Heart right ventricle (tissue), 16 donors: ENCODE data around the gene ZRSR2. TPM values are rescaled to one million over a fixed set of nuclear protein-coding genes. Genes with fewer than 3 reads are reported as not detected.
"Not testable (repeated sequence)": the region's sequence is repeated elsewhere in the genome, so short reads cannot be mapped to it uniquely, and the experiment has no call there.

Experiments
- ATAC-seq, 8 donors: fragments of 200-7000 bp; cut with Tn5 transposase; one replicate each; pipeline ENCODE4 v1.9.1; 2020; ENCODE audit warnings: mild to moderate bottlenecking in 8 of 8, moderate library complexity in 8 of 8, moderate number of reproducible peaks in 1 of 8
- DNase-seq, 2 donors: peaks; one replicate each; pipeline ENCODE4 v3.0.0-alpha.2; 2020
- H3K27ac ChIP-seq, 10 donors: fragments of 200-600 bp; sonication (generic) in 2 of 10; one replicate each; pipeline versions ENCODE4 v1.5.0 to v1.8.0; 2020 to 2022; ENCODE audit warnings: mild to moderate bottlenecking in 3 of 10
- H3K27me3 ChIP-seq, 7 donors: fragments of 200-600 bp; one replicate each; pipeline ENCODE4 v1.8.0; 2021 to 2022; ENCODE audit warnings: mild to moderate bottlenecking in 2 of 7
- H3K36me3 ChIP-seq, 9 donors: fragments of 200-600 bp; sonication (generic) in 1 of 9; one replicate each; pipeline versions ENCODE4 v1.5.0 to v1.8.0; 2020 to 2022; ENCODE audit warnings: mild to moderate bottlenecking in 2 of 9
- H3K4me1 ChIP-seq, 9 donors: fragments of 200-600 bp; sonication (generic) in 1 of 9; one replicate each; pipeline versions ENCODE4 v1.5.0 to v1.8.0; 2020 to 2022; ENCODE audit warnings: mild to moderate bottlenecking in 4 of 9
- H3K4me3 ChIP-seq, 10 donors: fragments of 200-600 bp; sonication (generic) in 2 of 10; one replicate each; pipeline versions ENCODE4 v1.5.0 to v1.8.0; 2020 to 2022; ENCODE audit warnings: mild to moderate bottlenecking in 7 of 10, moderate library complexity in 2 of 10
- H3K9me3 ChIP-seq, 11 donors: fragments of 200-600 bp in 10 of 11; sonication (generic) in 2 of 11; one replicate each; pipeline versions ENCODE4 v1.5.0 to v1.8.0; 2013 to 2022; ENCODE audit warnings: mild to moderate bottlenecking in 2 of 11, control low read depth in 1 of 11, moderate library complexity in 1 of 11
- CTCF ChIP-seq, 9 donors: fragments of 200-600 bp; sonication (generic) in 2 of 9; IDR thresholded peaks; one replicate each; pipeline versions ENCODE4 v1.5.0 to v1.8.0; 2021 to 2022; ENCODE audit warnings: antibody characterized with exemption in 9 of 9, mild to moderate bottlenecking in 5 of 9, moderate library complexity in 1 of 9
- WGBS, 2 donors: extraction: QIAGEN DNeasy Blood & Tissue Kit; methylation state at CpG; one replicate each; pipeline ENCODE4 v1.1.7; 2013; ENCODE audit warnings: inconsistent platforms in 1 of 2; 5-methylcytosine and 5-hydroxymethylcytosine counted together
- intact Hi-C, 10 donors: fragments of 100-400 bp; cut with DNase I; formaldehyde crosslinking; loops; one replicate each; pipeline versions ENCODE4 v1.11.1 to v1.14.2; 2022
- long read RNA-seq, 3 donors: library from polyadenylated mRNA; unstranded; transcript quantifications; one replicate each; pipeline ENCODE4 v2.0.0, GENCODE V29; 2020 to 2021
- polyA plus RNA-seq, 2 donors: library from polyadenylated mRNA; stranded (reverse); fragments of 200-250 nt; gene quantifications; one replicate each; pipeline ENCODE4 v1.2.3, GENCODE V29; 2013
- total RNA-seq, 10 donors: library from RNA; stranded (reverse); fragmentation: NEBNext Ultra II Directional in 3 of 10; extraction: Animal tissue kit (Norgen Biotek cat#: 25700) in 3 of 10; gene quantifications; one replicate each; pipeline versions ENCODE4 v1.2.1 to v1.2.4, GENCODE V29; 2021 to 2023
- donor health status: Arrhythmogenic right ventricular cardiomyopathy.
- donor health status: ischemic (EF 13 %, LVEDD 7.1; RV severe dilation, severe dysfunction).
- donor health status: healthy with polysubstance abuse.
- donor health status: DM: no; HTN: yes; CAD: no.
- donor health status: DM: no; HTN: no; CAD: no.
- donor health status: ischemic (EF 25% LVEDD 6.9; RV normal size, moderate dysfunction).
- donor health status: ischemic (EF 25% LVEDD 5.7; RV mildly dilated, moderate dysfunction).
- donor health status: healthy.
- donor health status: DM: yes; HTN: yes; CAD: no.
- donor health status: Ischemic cardiomyopathy.
- donor health status: ischemic (EF 35%, LVEDD 5.7; RV mildly dilated, moderate dysfunction).
- donor health status: nonischemic (EF 11% LVEDD 7.7; RV severe dilation, severe dysfunction).
- donor health status: DM: yes; HTN: yes; CAD: no.
- donor health status: PGD.
- donor health status: ischemic (EF 29% LVEDD 5.4; RV normal size, mild dysfunction).
- donor health status: nonischemic (EF 23%, LVEDD 6.1; RV moderate dilation, normal function).

The ZRSR2 gene
- total RNA-seq (1 to 10 TPM; 6.3 to 9.9 (median 7.4) TPM), polyA plus RNA-seq (10 to 100 TPM in 1 of 2 donors, 1 to 10 TPM in 1; 8.6 to 25.3 TPM)
- long read RNA-seq, donor 1, transcript ZRSR2-201 (11 exons, 1,491 nt), result major isoform, 9 of 20 reads
- long read RNA-seq, donor 1, partial matches to known transcripts, result 3 of 20 reads
- long read RNA-seq, donor 1, other reads (novel, unspliced or antisense), result 8 of 20 reads
- long read RNA-seq, donor 2, transcript ZRSR2-201 (11 exons, 1,491 nt), result major isoform, 13 of 27 reads
- long read RNA-seq, donor 2, partial matches to known transcripts, result 9 of 27 reads
- long read RNA-seq, donor 2, other reads (novel, unspliced or antisense), result 5 of 27 reads
- long read RNA-seq, donor 3, partial matches to known transcripts, result 1 of 5 reads
- long read RNA-seq, donor 3, other reads (novel, unspliced or antisense), result 2 of 5 reads

DNA sequence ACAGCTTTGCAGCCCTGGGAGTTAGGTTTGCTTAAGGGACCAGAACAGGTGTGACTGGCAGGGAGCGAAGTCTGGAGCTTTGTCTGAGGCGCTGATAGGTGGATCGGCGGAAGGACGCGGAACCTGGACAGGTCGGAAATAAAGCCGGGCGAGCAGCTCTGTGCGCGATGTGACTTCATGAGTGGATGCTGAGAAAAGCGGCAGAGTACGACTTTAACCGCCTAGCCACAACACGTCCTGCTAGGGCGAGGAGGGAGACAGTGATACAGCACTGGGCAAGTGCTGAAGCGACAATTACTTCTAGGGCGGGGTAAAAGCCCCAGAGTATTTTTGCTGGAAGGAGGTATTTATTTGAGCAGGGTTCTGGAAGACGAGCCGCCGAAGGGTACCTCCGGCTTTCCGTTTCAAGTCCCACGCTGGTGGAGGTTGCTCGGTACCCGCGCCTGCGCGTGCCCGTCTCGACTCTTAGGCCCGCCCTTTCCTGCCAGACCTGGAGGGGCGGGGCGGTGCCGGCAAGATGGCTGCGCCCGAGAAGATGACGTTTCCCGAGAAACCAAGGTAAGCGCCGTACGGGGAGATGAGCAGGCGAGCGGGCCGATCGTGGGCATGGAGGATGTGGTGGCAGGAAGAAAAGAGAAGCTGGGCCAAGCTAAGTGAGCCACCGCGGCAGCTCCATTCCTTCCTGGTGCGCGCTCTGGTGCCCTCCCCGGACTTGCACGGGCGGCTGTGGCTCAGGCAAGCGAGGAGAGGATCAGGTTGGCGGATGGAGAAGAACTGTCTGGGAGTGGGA lies at the start of gene ZRSR2:
Gene ZRSR2, plus strand, starts transcription at position 506 of the 790 bp plus-strand sequence. Its CDS starts 12 bp downstream, at position 518.
- Histone ChIP-seq H3K27ac (peak within 1 kb of the TSS in 9 of 10 donors; percentile 59 to 92 (median 79)), H3K4me3 (peak within 1 kb of the TSS; percentile 48 to 86 (median 75)), H3K27me3 (no peaks in the 10 kb centered on the region), H3K36me3 (peaks cover 0 to 26% (median 0%) of the 10 kb centered on the region in 9 donors), H3K4me1 (peaks cover 0 to 30% (median 9%) of the 10 kb centered on the region in 9 donors), H3K9me3 (no peaks in the 10 kb centered on the region)
- peak in 1 of 9 donors; percentile 9 for TF ChIP-seq CTCF (IDR thresholded peaks at IDR 0.05)
- DNase-seq (peak; percentile 77 to 78), ATAC-seq (peak; percentile 97 to 99 (median 98))
- intact Hi-C loops, result loop anchor here in 1 of 10 donors (10.0 kb wide), 1 partner anchor 105 kb away; no protein-coding TSS in a partner anchor
- WGBS, 2 donors, result 1% methylated on average over 54 to 55 of the region's 55 CpGs

GRCh38 chrX:15744181-15744867 lies 46.0 kb upstream of the ZRSR2 start:
- Histone ChIP-seq H3K9me3 (no peaks in the 10 kb centered on the region), H3K4me1 (peaks cover 0 to 10% (median 0%) of the 10 kb centered on the region in 9 donors), H3K36me3 (no peaks in the 10 kb centered on the region), H3K4me3 (no peak overlapping the region), H3K27ac (peak overlapping the region in 1 of 10 donors; percentile 15), H3K27me3 (peaks cover 0 to 6% (median 0%) of the 10 kb centered on the region in 7 donors)
- peak; percentile 16 to 27 for DNase-seq
- intact Hi-C loops, result no loop called here
- no peak for TF ChIP-seq CTCF (IDR thresholded peaks at IDR 0.05)
- 80 to 82% methylated on average over 8 to 9 of the region's 9 CpGs for WGBS, 2 donors
- ATAC-seq, result peak in 4 of 8 donors; percentile 11 to 71 (median 41)

- WGBS, 2 donors, result 91 to 99% methylated on average over 4 of the region's 4 CpGs
- DNase-seq, result no peak
- no peak for ATAC-seq
- Histone ChIP-seq H3K4me1 (peaks cover 0 to 17% (median 7%) of the 10 kb centered on the region in 9 donors), H3K27ac (no peak overlapping the region), H3K4me3 (no peak overlapping the region), H3K27me3 (no peaks in the 10 kb centered on the region), H3K9me3 (no peaks in the 10 kb centered on the region), H3K36me3 (no peaks in the 10 kb centered on the region)
- no peak for TF ChIP-seq CTCF (IDR thresholded peaks at IDR 0.05)
- intact Hi-C loops, result no loop called here
Observed at GRCh38 chrX:15745179-15745578, 45.1 kb upstream of the ZRSR2 start.

- ATAC-seq, DNase-seq, H3K36me3 ChIP-seq, H3K4me3 ChIP-seq, H3K9me3 ChIP-seq, intact Hi-C loops, H3K27ac ChIP-seq, H3K27me3 ChIP-seq: not testable (repeated sequence)
- H3K4me1 ChIP-seq, result peaks cover 0 to 32% (median 22%) of the 10 kb centered on the region in 9 donors
- WGBS, 2 donors, result 93 to 99% methylated on average over 6 of the region's 6 CpGs
Observed at GRCh38 chrX:15746651-15747050, 43.6 kb upstream of the ZRSR2 start.
